ENCODE data around the gene ATP8B2.
"Not testable (repeated sequence)": the region's sequence is repeated elsewhere in the genome, so short reads cannot be mapped to it uniquely, and the experiment has no call there.

ATP8B2 gene

GRCh38 chr1:154327466-154328317 is 2.4 kb downstream of the ATP8B2 start:
- no peak overlapping the region for H3K9ac ChIP-seq (ENCODE audit: low read depth, low read length)
- H3K36me3 ChIP-seq (ENCODE audit: control insufficient read depth, insufficient read depth, low read length) = peaks cover 23% of the 10 kb centered on the region
- peak overlapping the region; percentile 67 for H3K4me3 ChIP-seq (ENCODE audit: low read depth, low read length)
- H3K27me3 ChIP-seq (ENCODE audit: control insufficient read depth, insufficient read depth, low read length) = no peaks in the 10 kb centered on the region
- H3K4me1 ChIP-seq (ENCODE audit: control insufficient read depth, insufficient read depth, low read length) = peaks cover 30% of the 10 kb centered on the region
- no peaks in the 10 kb centered on the region for H3K9me3 ChIP-seq (ENCODE audit: control insufficient read depth, insufficient read depth, low read length)

- Histone ChIP-seq H3K36me3 (ENCODE audit: control insufficient read depth, insufficient read depth, low read length) (peaks cover 23% of the 10 kb centered on the region), H3K27me3 (ENCODE audit: control insufficient read depth, insufficient read depth, low read length) (no peaks in the 10 kb centered on the region), H3K4me3 (ENCODE audit: low read depth, low read length) (peak overlapping the region; percentile 67), H3K9me3 (ENCODE audit: control insufficient read depth, insufficient read depth, low read length) (no peaks in the 10 kb centered on the region), H3K4me1 (ENCODE audit: control insufficient read depth, insufficient read depth, low read length) (peaks cover 30% of the 10 kb centered on the region), H3K9ac (ENCODE audit: low read depth, low read length) (peak overlapping the region; percentile 54)
Observed at GRCh38 chr1:154328318-154329151, 3.2 kb downstream of the ATP8B2 start.

- H3K27me3 ChIP-seq (ENCODE audit: control insufficient read depth, insufficient read depth, low read length) = no peaks in the 10 kb centered on the region
- H3K4me1 ChIP-seq (ENCODE audit: control insufficient read depth, insufficient read depth, low read length) = peaks cover 30% of the 10 kb centered on the region
- H3K9ac ChIP-seq (ENCODE audit: low read depth, low read length) = peak overlapping the region; percentile 54
- H3K36me3 ChIP-seq (ENCODE audit: control insufficient read depth, insufficient read depth, low read length) = peaks cover 23% of the 10 kb centered on the region
- peak overlapping the region; percentile 67 for H3K4me3 ChIP-seq (ENCODE audit: low read depth, low read length)
- H3K9me3 ChIP-seq (ENCODE audit: control insufficient read depth, insufficient read depth, low read length) = no peaks in the 10 kb centered on the region
Observed at GRCh38 chr1:154329152-154329521, 3.8 kb downstream of the ATP8B2 start.

- H3K36me3 ChIP-seq (ENCODE audit: control insufficient read depth, insufficient read depth, low read length) = peaks cover 23% of the 10 kb centered on the region
- H3K4me1 ChIP-seq (ENCODE audit: control insufficient read depth, insufficient read depth, low read length) = peaks cover 27% of the 10 kb centered on the region
- H3K27me3 ChIP-seq (ENCODE audit: control insufficient read depth, insufficient read depth, low read length) = no peaks in the 10 kb centered on the region
- no peaks in the 10 kb centered on the region for H3K9me3 ChIP-seq (ENCODE audit: control insufficient read depth, insufficient read depth, low read length)
- H3K9ac ChIP-seq (ENCODE audit: low read depth, low read length) = no peak overlapping the region
- H3K4me3 ChIP-seq (ENCODE audit: low read depth, low read length) = peak overlapping the region; percentile 67
Observed at GRCh38 chr1:154329551-154330131, 4.3 kb downstream of the ATP8B2 start.

- Histone ChIP-seq H3K4me3 (ENCODE audit: low read depth, low read length) (no peak overlapping the region), H3K27me3 (ENCODE audit: control insufficient read depth, insufficient read depth, low read length) (no peaks in the 10 kb centered on the region), H3K9ac (ENCODE audit: low read depth, low read length) (no peak overlapping the region), H3K4me1 (ENCODE audit: control insufficient read depth, insufficient read depth, low read length) (peaks cover 27% of the 10 kb centered on the region), H3K36me3 (ENCODE audit: control insufficient read depth, insufficient read depth, low read length) (peaks cover 25% of the 10 kb centered on the region), H3K9me3 (ENCODE audit: control insufficient read depth, insufficient read depth, low read length) (no peaks in the 10 kb centered on the region)
Observed at GRCh38 chr1:154330669-154331068, 5.3 kb downstream of the ATP8B2 start.

- peaks cover 8% of the 10 kb centered on the region for H3K4me1 ChIP-seq (ENCODE audit: control insufficient read depth, insufficient read depth, low read length)
- peaks cover 42% of the 10 kb centered on the region for H3K36me3 ChIP-seq (ENCODE audit: control insufficient read depth, insufficient read depth, low read length)
- no peaks in the 10 kb centered on the region for H3K9me3 ChIP-seq (ENCODE audit: control insufficient read depth, insufficient read depth, low read length)
- no peak overlapping the region for H3K4me3 ChIP-seq (ENCODE audit: low read depth, low read length)
- H3K9ac ChIP-seq (ENCODE audit: low read depth, low read length) = no peak overlapping the region
- H3K27me3 ChIP-seq (ENCODE audit: control insufficient read depth, insufficient read depth, low read length) = no peaks in the 10 kb centered on the region
Observed at GRCh38 chr1:154334079-154335024, 9.0 kb downstream of the ATP8B2 start.

- Histone ChIP-seq H3K4me3 (ENCODE audit: low read depth, low read length) (no peak overlapping the region), H3K27me3 (ENCODE audit: control insufficient read depth, insufficient read depth, low read length) (no peaks in the 10 kb centered on the region), H3K36me3 (ENCODE audit: control insufficient read depth, insufficient read depth, low read length) (peaks cover 42% of the 10 kb centered on the region), H3K4me1 (ENCODE audit: control insufficient read depth, insufficient read depth, low read length) (no peaks in the 10 kb centered on the region), H3K9ac (ENCODE audit: low read depth, low read length) (no peak overlapping the region), H3K9me3 (ENCODE audit: control insufficient read depth, insufficient read depth, low read length) (no peaks in the 10 kb centered on the region)
Observed at GRCh38 chr1:154335025-154335714, 9.8 kb downstream of the ATP8B2 start.

- no peaks in the 10 kb centered on the region for H3K27me3 ChIP-seq (ENCODE audit: control insufficient read depth, insufficient read depth, low read length)
- peaks cover 45% of the 10 kb centered on the region for H3K36me3 ChIP-seq (ENCODE audit: control insufficient read depth, insufficient read depth, low read length)
- H3K4me1 ChIP-seq (ENCODE audit: control insufficient read depth, insufficient read depth, low read length) = no peaks in the 10 kb centered on the region
- no peaks in the 10 kb centered on the region for H3K9me3 ChIP-seq (ENCODE audit: control insufficient read depth, insufficient read depth, low read length)
- H3K9ac ChIP-seq (ENCODE audit: low read depth, low read length) = no peak overlapping the region
- no peak overlapping the region for H3K4me3 ChIP-seq (ENCODE audit: low read depth, low read length)
Observed at GRCh38 chr1:154337253-154337894, 12.0 kb downstream of the ATP8B2 start.

GRCh38 chr1:154338875-154339274 is 13.6 kb downstream of the ATP8B2 start:
- Histone ChIP-seq H3K9ac (ENCODE audit: low read depth, low read length) (no peak overlapping the region), H3K27me3 (ENCODE audit: control insufficient read depth, insufficient read depth, low read length) (no peaks in the 10 kb centered on the region), H3K4me1 (ENCODE audit: control insufficient read depth, insufficient read depth, low read length) (no peaks in the 10 kb centered on the region), H3K4me3 (ENCODE audit: low read depth, low read length) (no peak overlapping the region), H3K36me3 (ENCODE audit: control insufficient read depth, insufficient read depth, low read length) (peaks cover 57% of the 10 kb centered on the region), H3K9me3 (ENCODE audit: control insufficient read depth, insufficient read depth, low read length) (no peaks in the 10 kb centered on the region)

GRCh38 chr1:154341366-154341765 is 16.0 kb downstream of the ATP8B2 start:
- peaks cover 78% of the 10 kb centered on the region for H3K36me3 ChIP-seq (ENCODE audit: control insufficient read depth, insufficient read depth, low read length)
- not testable (repeated sequence) for H3K27me3 ChIP-seq (ENCODE audit: control insufficient read depth, insufficient read depth, low read length); H3K4me1 ChIP-seq (ENCODE audit: control insufficient read depth, insufficient read depth, low read length); H3K4me3 ChIP-seq (ENCODE audit: low read depth, low read length); H3K9me3 ChIP-seq (ENCODE audit: control insufficient read depth, insufficient read depth, low read length); H3K9ac ChIP-seq (ENCODE audit: low read depth, low read length)

All from iPS-15b (cell line).